WTC11 (cell line): ENCODE results near the gene SCAMP3. TPM values are rescaled to one million over a fixed set of nuclear protein-coding genes. Genes with fewer than 3 reads are reported as not detected.
A peak's percentile ranks its signal among the peaks of the same experiment; 100 is the strongest.
"Not testable (repeated sequence)": the region's sequence is repeated elsewhere in the genome, so short reads cannot be mapped to it uniquely, and the experiment has no call there.

ENCODE experiments used
- ATAC-seq: fragments of 200-7000 bp; cut with Tn5 transposase; 2 replicates; pipeline ENCODE4 v1.10.0; 2021; ENCODE audit warnings: mild to moderate bottlenecking, moderate library complexity
- CTCF ChIA-PET: fragments of 300-600 bp; sonication (Branson Sonifier 250); formaldehyde crosslinking; loops from one replicate; lab custom pipeline; 2021; ENCODE audit warnings: antibody characterized with exemption; lab: Charles Lee
- POLR2A ChIA-PET: fragments of 350-600 bp; sonication (Branson Sonifier 250); formaldehyde crosslinking; loops from one replicate; lab custom pipeline; 2021; ENCODE audit warnings: antibody characterized with exemption; lab: Charles Lee
- DNase-seq: peaks from one replicate; pipeline ENCODE4 v3.0.0; 2021; ENCODE audit warnings: low spot score
- H3K27ac Mint-ChIP-seq: 2 replicates; pipeline ENCODE4 v1.8.0; 2021; ENCODE audit warnings: mixed read lengths
- H3K27me3 Mint-ChIP-seq: 2 replicates; pipeline ENCODE4 v1.8.0; 2021; ENCODE audit warnings: low read depth, mild to moderate bottlenecking, moderate library complexity, mixed read lengths
- H3K36me3 Mint-ChIP-seq: 2 replicates; pipeline ENCODE4 v1.8.0; 2021; ENCODE audit warnings: mixed read lengths
- H3K4me1 Mint-ChIP-seq: 2 replicates; pipeline ENCODE4 v1.8.0; 2022; ENCODE audit warnings: mixed read lengths
- H3K4me3 Mint-ChIP-seq: 2 replicates; pipeline ENCODE4 v1.8.0; 2021; ENCODE audit warnings: mild to moderate bottlenecking, moderate library complexity, mixed read lengths
- H3K9me3 Mint-ChIP-seq: 2 replicates; pipeline ENCODE4 v1.8.0; 2021; ENCODE audit warnings: mixed read lengths
- CDX4 ChIP-seq: fragments of 250-450 bp; sonication (Bioruptor Pico); IDR thresholded peaks from 2 replicates; pipeline ENCODE4 v1.9.0; 2021; ENCODE audit warnings: moderate library complexity, mild to moderate bottlenecking, inconsistent platforms, borderline replicate concordance
- ELF4 ChIP-seq: sonication (generic); formaldehyde crosslinking; IDR thresholded peaks from 2 replicates; pipeline ENCODE4 v1.8.1; 2022; ENCODE audit warnings: low read depth, mild to moderate bottlenecking, moderate library complexity, missing genetic modification reagents
- ESRRA ChIP-seq: sonication (generic); formaldehyde crosslinking; IDR thresholded peaks from 2 replicates; pipeline ENCODE4 v1.8.1; 2022; ENCODE audit warnings: mild to moderate bottlenecking, missing genetic modification reagents, borderline replicate concordance
- ETV6 ChIP-seq: sonication (generic); formaldehyde crosslinking; IDR thresholded peaks from 2 replicates; pipeline ENCODE4 v1.8.1; 2022; ENCODE audit warnings: mild to moderate bottlenecking, missing genetic modification reagents
- NR1H2 ChIP-seq: sonication (generic); formaldehyde crosslinking; IDR thresholded peaks from 2 replicates; pipeline ENCODE4 v1.9.0; 2021; ENCODE audit warnings: mild to moderate bottlenecking, moderate library complexity, missing genetic modification reagents
- PREB ChIP-seq: sonication (generic); formaldehyde crosslinking; IDR thresholded peaks from 2 replicates; pipeline ENCODE4 v1.8.1; 2022; ENCODE audit warnings: mild to moderate bottlenecking, missing genetic modification reagents, moderate library complexity, borderline replicate concordance
- SMAD4 ChIP-seq: sonication (generic); formaldehyde crosslinking; IDR thresholded peaks from 2 replicates; pipeline ENCODE4 v1.8.0; 2022; ENCODE audit warnings: mild to moderate bottlenecking, missing genetic modification reagents
- STAT6 ChIP-seq: sonication (generic); formaldehyde crosslinking; conservative IDR thresholded peaks from 2 replicates; pipeline ENCODE4 v1.8.1; 2023; ENCODE audit warnings: mild to moderate bottlenecking, low read depth, missing genetic modification reagents, moderate library complexity
- TCF7 ChIP-seq: sonication (generic); formaldehyde crosslinking; IDR thresholded peaks from 2 replicates; pipeline ENCODE4 v1.8.0; 2022; ENCODE audit warnings: mild to moderate bottlenecking, low read depth, missing genetic modification reagents, moderate library complexity
- USF1 ChIP-seq: sonication (generic); formaldehyde crosslinking; IDR thresholded peaks from 2 replicates; pipeline ENCODE4 v1.8.0; 2022; ENCODE audit warnings: mild to moderate bottlenecking, missing genetic modification reagents
- USF2 ChIP-seq: sonication (generic); formaldehyde crosslinking; IDR thresholded peaks from 2 replicates; pipeline ENCODE4 v1.8.1; 2023; ENCODE audit warnings: mild to moderate bottlenecking, missing genetic modification reagents, moderate library complexity
- ZBTB21 ChIP-seq: sonication (generic); formaldehyde crosslinking; IDR thresholded peaks from 2 replicates; pipeline ENCODE4 v1.8.1; 2023; ENCODE audit warnings: mild to moderate bottlenecking, missing genetic modification reagents, borderline replicate concordance
- ZBTB43 ChIP-seq: sonication (generic); formaldehyde crosslinking; IDR thresholded peaks from 2 replicates; pipeline ENCODE4 v1.8.1; 2023; ENCODE audit warnings: mild to moderate bottlenecking, missing genetic modification reagents
- ZNF121 ChIP-seq: sonication (generic); formaldehyde crosslinking; IDR thresholded peaks from 2 replicates; pipeline ENCODE4 v1.8.0; 2023; ENCODE audit warnings: missing genetic modification reagents
- ZNF219 ChIP-seq: sonication (generic); formaldehyde crosslinking; IDR thresholded peaks from 2 replicates; pipeline ENCODE4 v1.8.0; 2023; ENCODE audit warnings: missing genetic modification reagents, mild to moderate bottlenecking, borderline replicate concordance
- total RNA-seq: library from RNA; stranded (reverse); gene quantifications from 3 replicates; pipeline ENCODE4 v1.2.3, GENCODE V29; 2021

Gene SCAMP3
- total RNA-seq, 1 experiment from 2014 or later = 58.8 TPM

- CTCF ChIA-PET, ATAC-seq: not testable (repeated sequence)
Observed at GRCh38 chr1:155214702-155215101, 47.5 kb downstream of the SCAMP3 start.

GRCh38 chr1:155212051-155212440, 50.1 kb downstream of the SCAMP3 start:
- POLR2A ChIA-PET, H3K27me3 Mint-ChIP-seq, H3K36me3 Mint-ChIP-seq: not testable (repeated sequence)

More at GRCh38 chr1:155214702-155215101, 47.5 kb downstream of the SCAMP3 start:
- POLR2A ChIA-PET, H3K27ac Mint-ChIP-seq, DNase-seq, H3K9me3 Mint-ChIP-seq, H3K4me3 Mint-ChIP-seq, H3K36me3 Mint-ChIP-seq, H3K27me3 Mint-ChIP-seq: not testable (repeated sequence)
- H3K4me1 Mint-ChIP-seq = peaks cover 10% of the 10 kb centered on the region

GRCh38 chr1:155211381-155212050, 50.6 kb downstream of the SCAMP3 start:
- H3K27me3 Mint-ChIP-seq, H3K36me3 Mint-ChIP-seq, H3K9me3 Mint-ChIP-seq, DNase-seq, H3K27ac Mint-ChIP-seq, ATAC-seq, POLR2A ChIA-PET, CTCF ChIA-PET, H3K4me3 Mint-ChIP-seq: not testable (repeated sequence)
- peaks cover 19% of the 10 kb centered on the region for H3K4me1 Mint-ChIP-seq

More at GRCh38 chr1:155212051-155212440, 50.1 kb downstream of the SCAMP3 start:
- H3K27ac Mint-ChIP-seq, ATAC-seq, CTCF ChIA-PET, H3K9me3 Mint-ChIP-seq, H3K4me3 Mint-ChIP-seq, DNase-seq: not testable (repeated sequence)
- peaks cover 15% of the 10 kb centered on the region for H3K4me1 Mint-ChIP-seq

- no peak overlapping the region for H3K27ac Mint-ChIP-seq
- POLR2A ChIA-PET = no interaction called here
- H3K36me3 Mint-ChIP-seq = peaks cover 9% of the 10 kb centered on the region
- TF ChIP-seq STAT6 = no peak
- no peak for TF ChIP-seq ZBTB43 (CRISPR knock-in tag)
- TF ChIP-seq ZNF121 (CRISPR knock-in tag) = no peak
- TF ChIP-seq, all 79 proteins: peak for 0
- peaks cover 7% of the 10 kb centered on the region; the same call in 1 of the 2 replicates for H3K27me3 Mint-ChIP-seq
- peaks cover 19% of the 10 kb centered on the region for H3K4me1 Mint-ChIP-seq
- CTCF ChIA-PET = interaction anchor here (0.6 kb wide), 1 partner anchor 157 kb away, joined by 7 read pairs; no protein-coding TSS in a partner anchor
- peak overlapping the region; percentile 88 for H3K4me3 Mint-ChIP-seq
- no peaks in the 10 kb centered on the region for H3K9me3 Mint-ChIP-seq
- ATAC-seq = no peak
- DNase-seq = no peak
Observed at GRCh38 chr1:155210314-155211104, 51.7 kb downstream of the SCAMP3 start.

- H3K27ac Mint-ChIP-seq = peak overlapping the region; percentile 52
- CTCF ChIA-PET = interaction anchor here (0.6 to 4.8 kb wide), 11 partner anchors 15 to 124 kb away, joined by 3 to 51 read pairs (median 5); partner anchors contain the start of genes CLK2, KRTCAP2 and TRIM46
- TF ChIP-seq TCF7 (CRISPR knock-in tag) (no peak), NR1H2 (CRISPR knock-in tag) (no peak), ZBTB21 (CRISPR knock-in tag) (no peak), ELF4 (no peak), ETV6 (CRISPR knock-in tag) (0 out of 2 replicates have a peak, but pooled peaks have one; percentile 21), USF1 (CRISPR knock-in tag) (no peak), PREB (CRISPR knock-in tag) (no peak), CDX4 (CRISPR knock-in tag) (no peak), SMAD4 (CRISPR knock-in tag) (no peak), ZNF219 (CRISPR knock-in tag) (no peak), USF2 (CRISPR knock-in tag) (no peak), ESRRA (no peak)
Observed at GRCh38 chr1:155209312-155209721, 52.8 kb downstream of the SCAMP3 start.

More at GRCh38 chr1:155209312-155209721, 52.8 kb downstream of the SCAMP3 start:
- H3K4me3 Mint-ChIP-seq = peak overlapping the region; percentile 88
- peaks cover 19% of the 10 kb centered on the region for H3K4me1 Mint-ChIP-seq
- peaks cover 7% of the 10 kb centered on the region; the same call in 1 of the 2 replicates for H3K27me3 Mint-ChIP-seq
- ATAC-seq = no peak
- no peak for DNase-seq
- POLR2A ChIA-PET = interaction anchor here (0.5 to 3.7 kb wide), 5 partner anchors 13 to 36 kb away, joined by 3 to 35 read pairs (median 3); partner anchors contain the start of gene KRTCAP2
- no peaks in the 10 kb centered on the region for H3K9me3 Mint-ChIP-seq
- peaks cover 7% of the 10 kb centered on the region for H3K36me3 Mint-ChIP-seq
